Urinary bladder (tissue), 4 donors: Measurements from ENCODE around the gene LRRC32. TPM values are rescaled to one million over a fixed set of nuclear protein-coding genes. Genes with fewer than 3 reads are reported as not detected.
"Not testable (repeated sequence)": the region's sequence is repeated elsewhere in the genome, so short reads cannot be mapped to it uniquely, and the experiment has no call there.

Experiments
- DNase-seq: peaks from one replicate; pipeline ENCODE4 v3.0.0-alpha.2; 2015; ENCODE audit errors: extremely low spot score
- H3K27ac ChIP-seq: one replicate; pipeline ENCODE4 v1.5.1; 2013; ENCODE audit warnings: low read depth, mild to moderate bottlenecking, moderate library complexity
- H3K36me3 ChIP-seq: one replicate; pipeline ENCODE4 v1.6.1; 2013; ENCODE audit warnings: mild to moderate bottlenecking, moderate library complexity; ENCODE audit not compliant: insufficient read depth
- H3K4me1 ChIP-seq: one replicate; pipeline ENCODE4 v1.6.1; 2013; ENCODE audit warnings: mild to moderate bottlenecking, moderate library complexity; ENCODE audit not compliant: insufficient read depth
- H3K4me3 ChIP-seq: one replicate; pipeline ENCODE4 v1.5.1; 2013; ENCODE audit warnings: low read depth, low read length
- WGBS: extraction: QIAGEN DNeasy Blood & Tissue Kit; methylation state at CpG from one replicate; pipeline ENCODE4 v1.1.7; 2013; 5-methylcytosine and 5-hydroxymethylcytosine counted together
- polyA plus RNA-seq: library from polyadenylated mRNA; stranded (reverse); fragments of 200-250 nt; gene quantifications from one replicate; pipeline ENCODE4 v1.2.3, GENCODE V29; 2013
- total RNA-seq: library from RNA; depleted of rRNA; stranded (reverse); fragments of >200 nt; gene quantifications from one replicate; pipeline ENCODE4 v1.2.3, GENCODE V29; 2014
- donor health status: healthy with polysubstance abuse.
- donor health status: healthy.

The LRRC32 gene
- total and polyA plus RNA-seq, 2 donors: 16.3 to 65.6 TPM

DNA sequence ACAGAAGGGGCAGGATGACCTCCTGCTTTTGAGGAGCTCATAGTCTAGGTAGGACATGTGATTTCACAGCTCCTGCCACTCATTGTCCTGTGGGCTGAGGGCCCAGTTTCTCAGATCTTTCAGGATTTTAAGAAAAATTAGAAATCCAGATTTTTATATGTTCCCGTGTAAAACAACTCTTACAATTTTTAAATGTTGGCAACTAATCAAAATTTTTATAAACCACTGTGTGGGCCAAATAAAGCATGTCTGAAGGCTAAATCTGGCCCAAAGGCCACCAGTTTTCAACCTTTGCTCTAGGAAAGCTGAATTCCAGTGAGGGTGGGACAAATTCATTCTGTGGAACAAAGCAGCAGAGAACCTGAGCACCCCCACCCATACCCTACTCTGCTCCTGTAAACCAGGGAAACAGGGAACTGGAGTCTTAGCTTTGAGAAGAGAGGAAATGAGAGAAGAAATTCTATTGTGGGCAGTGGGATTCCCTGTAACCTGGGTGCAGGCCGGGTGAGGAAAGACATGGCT, 20.6 kb downstream of the LRRC32 start:
- Histone ChIP-seq H3K27ac (no peak overlapping the region), H3K4me3 (no peak overlapping the region), H3K36me3 (no peaks in the 10 kb centered on the region), H3K4me1 (no peaks in the 10 kb centered on the region)
- DNase-seq: no peak
- WGBS: 64% methylated on average over 2 of the region's 2 CpGs

DNA sequence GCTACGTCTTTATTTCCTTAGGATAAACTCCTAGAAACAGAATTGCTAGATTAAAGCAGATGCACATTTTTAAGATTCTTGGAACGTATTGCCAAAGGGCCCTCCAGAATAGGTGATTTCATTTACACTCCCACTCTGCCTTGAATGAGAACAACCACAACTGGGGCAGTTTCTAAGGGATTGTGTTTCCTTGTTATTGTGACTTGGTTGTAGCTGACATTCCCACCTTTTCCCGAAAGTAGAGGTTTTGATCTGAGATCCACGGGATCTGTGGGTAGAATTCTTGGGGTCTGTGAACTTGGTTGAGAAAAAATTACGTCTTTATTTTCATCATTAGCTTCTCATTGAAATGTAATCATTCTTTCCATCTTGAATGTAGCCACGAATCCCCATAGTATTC, 21.5 kb downstream of the LRRC32 start:
- Histone ChIP-seq H3K4me3 (no peak overlapping the region), H3K36me3 (no peaks in the 10 kb centered on the region), H3K4me1 (no peaks in the 10 kb centered on the region), H3K27ac (no peak overlapping the region)
- 74% methylated on average over 6 of the region's 6 CpGs for WGBS
- no peak for DNase-seq

DNA sequence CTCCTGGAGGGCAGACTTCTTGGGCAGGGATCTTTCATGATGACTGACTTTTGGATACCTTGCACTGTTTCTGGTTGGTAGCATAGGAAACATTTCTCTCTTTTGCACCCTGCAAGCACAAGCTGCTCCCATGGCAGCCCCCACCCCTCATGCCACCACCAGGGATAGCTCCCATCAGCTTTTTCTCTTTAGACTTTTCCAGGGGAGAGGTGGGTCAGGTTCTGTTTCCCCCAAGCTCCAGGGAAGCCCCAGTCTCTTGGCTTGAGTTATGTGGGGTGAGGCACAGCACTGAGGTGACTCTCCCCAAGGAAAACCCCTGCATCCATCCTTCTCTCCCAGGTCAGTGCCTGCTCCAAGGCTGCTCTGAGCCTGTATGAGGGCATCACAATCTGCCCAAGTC, 22.5 kb downstream of the LRRC32 start:
- Histone ChIP-seq H3K36me3 (no peaks in the 10 kb centered on the region), H3K4me1 (no peaks in the 10 kb centered on the region), H3K27ac (no peak overlapping the region), H3K4me3 (no peak overlapping the region)
- DNase-seq: no peak

- no peak for DNase-seq
- H3K36me3 ChIP-seq: no peaks in the 10 kb centered on the region
- 74% methylated on average over 4 of the region's 4 CpGs for WGBS
Observed at GRCh38 chr11:76646882-76647534, 23.5 kb downstream of the LRRC32 start.

GRCh38 chr11:76644591-76644990, 26.0 kb downstream of the LRRC32 start:
- 65% methylated on average over 5 of the region's 5 CpGs for WGBS
- Histone ChIP-seq H3K4me1 (no peaks in the 10 kb centered on the region), H3K4me3 (no peak overlapping the region), H3K36me3 (no peaks in the 10 kb centered on the region), H3K27ac (no peak overlapping the region)
- DNase-seq: no peak

More at GRCh38 chr11:76646882-76647534, 23.5 kb downstream of the LRRC32 start:
- Histone ChIP-seq H3K27ac (no peak overlapping the region), H3K4me1 (no peaks in the 10 kb centered on the region), H3K4me3 (no peak overlapping the region)

DNA sequence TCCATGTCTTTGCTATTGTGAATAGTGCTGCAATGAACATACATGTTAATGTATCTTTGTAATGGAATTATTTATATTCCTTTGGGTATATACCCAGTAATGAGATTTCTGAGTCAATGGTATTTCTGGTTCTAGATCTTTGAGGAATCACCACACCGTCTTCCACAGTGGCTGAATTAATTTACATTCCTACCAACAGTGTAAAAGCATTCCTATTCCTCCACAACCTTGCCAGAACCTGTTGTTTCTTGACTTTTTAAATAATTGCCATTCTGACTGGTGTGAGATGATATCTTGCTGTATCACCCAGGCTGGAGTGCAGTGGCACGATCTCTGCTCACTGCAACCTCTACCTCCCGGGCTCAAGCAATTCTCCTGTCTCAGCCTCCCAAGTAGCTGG, 26.8 kb downstream of the LRRC32 start:
- H3K4me1 ChIP-seq, DNase-seq, H3K27ac ChIP-seq, H3K36me3 ChIP-seq, H3K4me3 ChIP-seq: not testable (repeated sequence)
- WGBS: 87% methylated on average over 3 of the region's 3 CpGs

GRCh38 chr11:76642341-76642740, 28.2 kb downstream of the LRRC32 start:
- DNase-seq: no peak
- H3K4me1 ChIP-seq: no peaks in the 10 kb centered on the region
- H3K4me3 ChIP-seq: no peak overlapping the region
- WGBS: 80% methylated on average over 8 of the region's 8 CpGs
- no peak overlapping the region for H3K27ac ChIP-seq
- no peaks in the 10 kb centered on the region for H3K36me3 ChIP-seq

GRCh38 chr11:76641905-76642304, 28.6 kb downstream of the LRRC32 start:
- H3K36me3 ChIP-seq: no peaks in the 10 kb centered on the region
- H3K27ac ChIP-seq: no peak overlapping the region
- WGBS: 93% methylated on average over 4 of the region's 4 CpGs
- H3K4me3 ChIP-seq: no peak overlapping the region
- no peak for DNase-seq
- H3K4me1 ChIP-seq: no peaks in the 10 kb centered on the region

DNA sequence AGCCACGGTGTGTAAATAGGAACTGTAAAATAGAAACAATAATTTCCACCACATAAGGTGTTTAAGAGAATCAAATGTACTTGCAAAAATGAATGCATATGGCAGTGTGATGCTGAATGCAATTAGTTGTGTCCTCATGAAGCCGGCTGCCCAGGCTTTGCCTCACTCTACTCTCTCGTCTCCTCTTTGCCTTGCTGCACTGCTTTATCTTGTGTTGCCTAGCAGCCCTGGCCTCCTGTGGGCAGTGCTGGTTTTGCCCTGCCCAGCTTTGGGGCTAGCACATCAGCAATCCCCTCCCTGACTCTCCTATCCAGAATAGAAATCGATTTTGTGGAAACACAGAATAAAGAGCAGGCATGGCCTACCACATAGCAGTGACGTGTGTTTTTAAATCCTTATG, 30.0 kb downstream of the LRRC32 start:
- Histone ChIP-seq H3K27ac (no peak overlapping the region), H3K4me1 (no peaks in the 10 kb centered on the region), H3K36me3 (no peaks in the 10 kb centered on the region), H3K4me3 (no peak overlapping the region)
- no peak for DNase-seq
- WGBS: 75% methylated on average over 5 of the region's 5 CpGs

GRCh38 chr11:76639621-76640020, 30.9 kb downstream of the LRRC32 start:
- Histone ChIP-seq H3K4me3 (no peak overlapping the region), H3K27ac (no peak overlapping the region), H3K36me3 (no peaks in the 10 kb centered on the region), H3K4me1 (no peaks in the 10 kb centered on the region)
- WGBS: 95% methylated on average over 2 of the region's 2 CpGs
- no peak for DNase-seq

- no peaks in the 10 kb centered on the region for H3K36me3 ChIP-seq
- H3K27ac ChIP-seq: no peak overlapping the region
- no peak overlapping the region for H3K4me3 ChIP-seq
- WGBS: 90% methylated on average over 11 of the region's 11 CpGs
- no peaks in the 10 kb centered on the region for H3K4me1 ChIP-seq
- no peak for DNase-seq
Observed at GRCh38 chr11:76638270-76639197, 32.0 kb downstream of the LRRC32 start.

DNA sequence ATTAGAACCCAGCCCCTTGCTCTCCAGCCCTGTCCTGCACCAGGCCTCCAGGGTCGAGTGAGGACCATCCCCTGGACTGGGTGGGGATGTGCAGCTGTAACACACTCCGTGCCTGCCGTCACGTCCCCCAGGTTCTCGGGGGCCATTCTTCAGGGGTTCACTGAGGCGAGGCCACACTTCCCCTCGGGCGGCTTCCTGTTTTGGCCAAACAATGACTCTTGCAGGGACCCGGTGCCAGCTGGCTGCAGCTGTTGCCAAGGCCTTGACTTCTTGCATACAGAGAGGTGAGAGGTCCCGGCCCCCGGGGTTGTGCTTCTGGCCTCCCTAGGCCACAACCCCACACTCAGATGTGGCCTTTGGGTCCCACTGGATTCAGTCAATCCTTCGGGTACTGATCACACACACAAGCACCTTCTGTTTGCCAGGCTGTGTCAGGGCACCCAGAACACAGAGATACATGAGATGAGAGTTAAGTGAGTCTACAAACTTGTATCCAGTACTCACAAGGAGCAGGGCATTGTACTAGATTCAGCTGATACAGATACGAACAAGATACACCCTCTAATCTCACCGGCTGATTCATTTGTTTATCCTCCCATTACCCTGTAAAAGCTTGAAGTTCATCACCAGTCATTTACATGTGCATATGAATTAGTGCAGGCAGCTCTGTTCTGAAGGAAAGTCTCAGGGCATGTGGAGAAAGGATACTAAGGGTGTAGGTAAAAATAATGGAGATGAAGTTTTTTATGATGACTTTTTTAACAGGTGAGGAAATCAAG, 32.9 kb downstream of the LRRC32 start:
- H3K4me1 ChIP-seq: no peaks in the 10 kb centered on the region
- no peak overlapping the region for H3K27ac ChIP-seq
- no peak for DNase-seq
- WGBS: 59% methylated on average over 14 of the region's 14 CpGs
- H3K36me3 ChIP-seq: no peaks in the 10 kb centered on the region
- H3K4me3 ChIP-seq: no peak overlapping the region

GRCh38 chr11:76636826-76637460, 33.6 kb downstream of the LRRC32 start:
- Histone ChIP-seq H3K27ac (no peak overlapping the region), H3K4me3 (no peak overlapping the region)
- no peak for DNase-seq

More at GRCh38 chr11:76636826-76637460, 33.6 kb downstream of the LRRC32 start:
- Histone ChIP-seq H3K36me3 (no peaks in the 10 kb centered on the region), H3K4me1 (no peaks in the 10 kb centered on the region)
- WGBS: 92% methylated on average over 6 of the region's 6 CpGs
